Endothelial cell (in vitro differentiated cells): ENCODE data around the gene ZNF689. TPM values are rescaled to one million over a fixed set of nuclear protein-coding genes. Genes with fewer than 3 reads are reported as not detected.

ENCODE experiments used
- DNase-seq: peaks from one replicate; pipeline ENCODE4 v3.0.0; 2021; ENCODE audit warnings: low spot score
- H3K27ac Mint-ChIP-seq: one replicate; pipeline ENCODE4 v1.8.0; 2021; ENCODE audit warnings: mixed read lengths, inconsistent platforms; ENCODE audit not compliant: unreplicated experiment
- H3K27me3 Mint-ChIP-seq: one replicate; pipeline ENCODE4 v1.8.0; 2021; ENCODE audit warnings: mild to moderate bottlenecking, moderate library complexity, mixed read lengths, inconsistent platforms; ENCODE audit not compliant: unreplicated experiment
- H3K36me3 Mint-ChIP-seq: one replicate; pipeline ENCODE4 v1.8.0; 2021; ENCODE audit warnings: mild to moderate bottlenecking, low read depth, mixed read lengths, inconsistent platforms; ENCODE audit not compliant: unreplicated experiment
- H3K4me1 Mint-ChIP-seq: one replicate; pipeline ENCODE4 v1.8.0; 2021; ENCODE audit warnings: mild to moderate bottlenecking, mixed read lengths, inconsistent platforms; ENCODE audit not compliant: unreplicated experiment
- H3K4me3 Mint-ChIP-seq: one replicate; pipeline ENCODE4 v1.8.0; 2021; ENCODE audit warnings: mild to moderate bottlenecking, mixed read lengths, inconsistent platforms; ENCODE audit not compliant: unreplicated experiment
- H3K9me3 Mint-ChIP-seq: one replicate; pipeline ENCODE4 v1.8.0; 2021; ENCODE audit warnings: mixed read lengths, inconsistent platforms; ENCODE audit not compliant: unreplicated experiment
- total RNA-seq: library from RNA; stranded (reverse); fragmentation: NEBNext Ultra II Directional; extraction: Animal tissue kit (Norgen Biotek cat#: 25700); gene quantifications from one replicate; pipeline ENCODE4 v1.2.1, GENCODE V29; 2021; ENCODE audit not compliant: unreplicated experiment
- TF ChIP-seq, protein P1 (sequence below): fragments of 200-600 bp; sonication (generic); IDR thresholded peaks from one replicate; pipeline ENCODE4 v1.5.0; 2021; ENCODE audit warnings: antibody characterized with exemption; ENCODE audit not compliant: unreplicated experiment

ZNF689 gene
- total RNA-seq, 1 donor from 2014 or later = 12.0 TPM

DNA sequence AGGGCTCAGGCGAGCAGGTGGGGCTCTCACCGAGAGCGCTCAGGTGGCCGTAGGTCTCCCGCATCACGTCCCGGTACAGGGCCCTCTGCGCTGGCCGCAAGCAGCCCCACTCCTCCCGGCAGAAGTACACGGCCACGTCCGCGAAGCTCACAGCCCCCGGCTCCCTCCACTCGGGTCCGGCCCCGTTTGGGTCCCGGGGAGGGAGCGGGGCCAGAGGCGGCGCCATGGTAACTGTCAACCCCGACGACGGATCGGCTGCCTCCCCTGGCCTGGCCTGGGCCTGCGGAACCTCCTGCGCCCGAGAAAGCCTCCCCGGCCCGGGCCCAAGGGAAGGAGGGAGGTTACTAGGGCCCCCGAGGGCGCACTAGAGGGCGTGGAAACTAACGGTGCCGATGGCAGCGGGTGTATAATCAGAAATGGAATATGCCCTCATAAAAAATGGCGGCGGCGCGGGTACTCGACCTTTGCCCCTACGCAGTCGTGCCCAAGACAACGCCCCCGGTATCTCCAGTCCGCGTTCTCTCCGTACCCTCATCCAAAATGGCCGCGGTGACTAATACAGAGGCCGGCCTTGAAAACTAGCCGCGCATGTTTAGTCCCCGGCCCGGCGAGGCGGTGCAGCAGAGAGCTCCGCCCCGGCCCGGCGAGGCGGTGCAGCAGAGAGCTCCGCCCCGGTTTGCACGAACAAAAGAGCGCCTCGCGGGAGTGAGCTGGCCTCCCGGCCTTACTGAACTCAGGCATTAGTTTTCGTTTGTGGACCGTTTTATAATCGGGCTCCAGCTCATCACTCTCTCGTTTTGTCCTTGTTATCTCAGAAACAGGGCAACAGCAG, 52.0 kb downstream of the ZNF689 start, which contains the start of gene ZNF764:
ZNF764 (minus strand) TSS at position 418 of the 832 bp plus-strand sequence; CDS start at position 226, 192 bp downstream.
- Mint-ChIP-seq H3K27ac (peak within 1 kb of the TSS; percentile 92), H3K27me3 (peaks cover 10% of the 10 kb centered on the region), H3K9me3 (no peaks in the 10 kb centered on the region), H3K36me3 (peaks cover 15% of the 10 kb centered on the region), H3K4me3 (peak within 1 kb of the TSS; percentile 89), H3K4me1 (peaks cover 31% of the 10 kb centered on the region)
- TF ChIP-seq, protein P1, sequence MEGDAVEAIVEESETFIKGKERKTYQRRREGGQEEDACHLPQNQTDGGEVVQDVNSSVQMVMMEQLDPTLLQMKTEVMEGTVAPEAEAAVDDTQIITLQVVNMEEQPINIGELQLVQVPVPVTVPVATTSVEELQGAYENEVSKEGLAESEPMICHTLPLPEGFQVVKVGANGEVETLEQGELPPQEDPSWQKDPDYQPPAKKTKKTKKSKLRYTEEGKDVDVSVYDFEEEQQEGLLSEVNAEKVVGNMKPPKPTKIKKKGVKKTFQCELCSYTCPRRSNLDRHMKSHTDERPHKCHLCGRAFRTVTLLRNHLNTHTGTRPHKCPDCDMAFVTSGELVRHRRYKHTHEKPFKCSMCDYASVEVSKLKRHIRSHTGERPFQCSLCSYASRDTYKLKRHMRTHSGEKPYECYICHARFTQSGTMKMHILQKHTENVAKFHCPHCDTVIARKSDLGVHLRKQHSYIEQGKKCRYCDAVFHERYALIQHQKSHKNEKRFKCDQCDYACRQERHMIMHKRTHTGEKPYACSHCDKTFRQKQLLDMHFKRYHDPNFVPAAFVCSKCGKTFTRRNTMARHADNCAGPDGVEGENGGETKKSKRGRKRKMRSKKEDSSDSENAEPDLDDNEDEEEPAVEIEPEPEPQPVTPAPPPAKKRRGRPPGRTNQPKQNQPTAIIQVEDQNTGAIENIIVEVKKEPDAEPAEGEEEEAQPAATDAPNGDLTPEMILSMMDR = no peak
- peak; percentile 92 for DNase-seq

DNA sequence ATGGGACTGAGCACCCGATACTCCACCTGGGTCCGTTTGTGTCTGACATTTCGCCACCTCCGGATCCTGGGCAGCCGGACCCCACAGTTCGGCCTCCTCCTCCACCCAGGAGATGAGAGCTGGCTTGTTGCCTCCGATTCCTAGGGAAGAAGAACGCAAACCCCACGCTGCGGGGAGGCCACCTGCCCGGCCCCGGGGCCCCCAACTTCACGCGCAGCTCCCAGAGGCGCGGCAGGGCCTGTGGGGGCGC, 52.6 kb downstream of the ZNF689 start:
- H3K36me3 Mint-ChIP-seq = peaks cover 15% of the 10 kb centered on the region
- H3K27ac Mint-ChIP-seq = peak overlapping the region; percentile 86
- TF ChIP-seq, protein P1 = no peak
- peak; percentile 17 for DNase-seq
- H3K4me3 Mint-ChIP-seq = peak overlapping the region; percentile 88
- H3K4me1 Mint-ChIP-seq = peaks cover 32% of the 10 kb centered on the region
- no peaks in the 10 kb centered on the region for H3K9me3 Mint-ChIP-seq
- peaks cover 10% of the 10 kb centered on the region for H3K27me3 Mint-ChIP-seq

DNA sequence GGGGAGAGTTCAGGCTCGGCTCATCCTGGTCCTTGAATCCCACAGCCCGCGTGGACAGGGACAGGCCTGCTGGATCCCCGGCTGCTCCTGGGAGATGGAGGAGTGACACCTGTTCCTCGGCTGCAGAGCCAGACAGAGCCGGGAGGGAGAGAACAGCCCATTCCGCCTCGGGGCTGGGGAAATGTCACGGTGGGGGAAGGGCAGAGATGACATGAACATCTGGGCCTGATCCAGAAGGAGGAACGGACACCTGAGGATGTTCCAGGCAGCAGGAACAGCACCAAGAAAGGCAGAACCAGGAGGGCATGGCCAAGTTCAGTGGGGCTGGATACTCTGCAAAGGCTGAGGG, 54.1 kb downstream of the ZNF689 start:
- H3K27ac Mint-ChIP-seq = no peak overlapping the region
- peak overlapping the region; percentile 85 for H3K4me3 Mint-ChIP-seq
- H3K27me3 Mint-ChIP-seq = peaks cover 8% of the 10 kb centered on the region
- TF ChIP-seq, protein P1 = no peak
- no peak for DNase-seq
- H3K9me3 Mint-ChIP-seq = no peaks in the 10 kb centered on the region
- peaks cover 15% of the 10 kb centered on the region for H3K36me3 Mint-ChIP-seq
- H3K4me1 Mint-ChIP-seq = peaks cover 29% of the 10 kb centered on the region

DNA sequence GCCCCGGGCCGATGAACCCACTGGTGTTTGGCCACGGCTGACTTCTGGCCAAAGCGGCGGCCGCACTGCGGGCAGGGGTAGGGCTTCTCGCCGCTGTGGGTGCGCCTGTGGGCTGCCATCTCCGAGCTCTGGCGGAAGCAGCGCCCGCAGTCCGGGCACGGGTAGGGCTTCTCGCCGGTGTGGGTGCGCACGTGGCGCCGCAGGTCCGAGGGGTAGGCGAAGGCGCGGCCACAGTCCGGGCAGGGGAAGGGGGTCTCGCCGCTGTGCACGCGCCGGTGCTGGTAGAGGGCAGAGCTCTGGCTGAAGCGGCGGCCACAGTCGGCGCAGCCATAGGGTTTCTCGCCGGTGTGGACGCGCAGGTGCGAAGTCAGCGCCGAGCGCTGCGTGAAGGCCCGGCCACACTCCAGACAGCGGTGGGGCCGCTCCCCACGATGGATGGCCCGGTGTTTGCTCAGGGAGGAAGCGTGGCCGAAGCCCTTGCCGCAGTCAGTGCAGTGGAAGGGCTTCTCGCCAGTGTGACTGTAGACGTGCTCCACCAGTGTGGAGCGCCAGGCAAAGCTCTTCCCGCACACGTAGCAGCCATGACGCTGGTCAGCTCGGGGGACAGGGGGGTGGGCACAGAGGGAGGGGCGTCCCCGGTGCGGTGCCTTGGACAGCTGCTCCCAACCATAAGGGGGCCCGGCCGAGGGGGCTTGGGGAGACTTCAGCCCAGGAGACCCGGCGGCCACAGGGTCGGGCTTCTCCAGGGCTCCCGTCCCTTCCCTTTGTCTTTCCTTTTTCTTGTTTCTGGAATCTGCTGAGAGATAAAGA, 54.7 kb downstream of the ZNF689 start:
- Mint-ChIP-seq H3K27me3 (peaks cover 8% of the 10 kb centered on the region), H3K27ac (no peak overlapping the region), H3K9me3 (no peaks in the 10 kb centered on the region), H3K36me3 (peaks cover 15% of the 10 kb centered on the region), H3K4me1 (peaks cover 29% of the 10 kb centered on the region), H3K4me3 (peak overlapping the region; percentile 85)
- DNase-seq = no peak
- TF ChIP-seq, protein P1 = no peak
